ENCODE data around the gene CCDC169.

CCDC169 gene

GRCh38 chr13:36259361-36260137 is 38.1 kb downstream of the CCDC169 start:
- Histone ChIP-seq H3K9me3 (ENCODE audit: control insufficient read depth, insufficient read depth, low read depth, low read length) (no peaks in the 10 kb centered on the region), H3K4me1 (ENCODE audit: control insufficient read depth, insufficient read depth, low read length) (no peaks in the 10 kb centered on the region), H3K4me3 (ENCODE audit: low read depth, low read length) (no peak overlapping the region), H3K27ac (ENCODE audit: extremely low read depth, low read depth, low read length) (no peak overlapping the region), H3K36me3 (ENCODE audit: control insufficient read depth in 2 of 2, insufficient read depth in 1 of 2, low read length in 2 of 2) (no peaks in the 10 kb centered on the region)
- ChIA-PET POLR2A (no interaction called here), CTCF (interaction anchor here (0.6 to 1.0 kb wide), 2 partner anchors 23 to 566 kb away, joined by 3 to 5 read pairs; no protein-coding TSS in a partner anchor)
- no peak for TF ChIP-seq ZNF707 (tag by site-specific recombination; IDR thresholded peaks at IDR 0.05)

- POLR2A ChIA-PET = no interaction called here
- H3K9me3 ChIP-seq (ENCODE audit: control insufficient read depth, insufficient read depth, low read depth, low read length) = no peaks in the 10 kb centered on the region
- H3K27ac ChIP-seq (ENCODE audit: extremely low read depth, low read depth, low read length) = no peak overlapping the region
- TF ChIP-seq OVOL3 (tag by site-specific recombination; IDR thresholded peaks at IDR 0.05) (no peak), OSR2 (tag by site-specific recombination; IDR thresholded peaks at IDR 0.05) (no peak), ZNF266 (tag by site-specific recombination; IDR thresholded peaks at IDR 0.05; ENCODE audit: low read depth) (no peak), PRDM1 (tag by site-specific recombination; IDR thresholded peaks at IDR 0.05) (no peak), PRDM10 (tag by site-specific recombination; IDR thresholded peaks at IDR 0.05) (no peak), ZNF747 (tag by site-specific recombination; IDR thresholded peaks at IDR 0.05) (no peak), SETDB1 (IDR thresholded peaks at IDR 0.05; ENCODE audit: insufficient read length, low read length) (no peak), ZNF26 (tag by site-specific recombination; IDR thresholded peaks at IDR 0.05) (no peak), ZBTB17 (tag by site-specific recombination; IDR thresholded peaks at IDR 0.05) (no peak), ZNF510 (tag by site-specific recombination; IDR thresholded peaks at IDR 0.05; ENCODE audit: insufficient replicate concordance) (no peak), GLI4 (tag by site-specific recombination; IDR thresholded peaks at IDR 0.05) (no peak), ZNF426 (tag by site-specific recombination; IDR thresholded peaks at IDR 0.05) (no peak), ZNF16 (tag by site-specific recombination; IDR thresholded peaks at IDR 0.05; ENCODE audit: low read depth) (no peak), MYNN (tag by site-specific recombination; IDR thresholded peaks at IDR 0.05; ENCODE audit: borderline replicate concordance) (no peak), ZNF221 (tag by site-specific recombination; IDR thresholded peaks at IDR 0.05; ENCODE audit: borderline replicate concordance) (no peak), ZNF791 (tag by site-specific recombination; IDR thresholded peaks at IDR 0.05) (no peak), ZSCAN5A (tag by site-specific recombination; IDR thresholded peaks at IDR 0.05) (no peak)
- H3K36me3 ChIP-seq (ENCODE audit: control insufficient read depth in 2 of 2, insufficient read depth in 1 of 2, low read length in 2 of 2) = no peaks in the 10 kb centered on the region
- H3K4me1 ChIP-seq (ENCODE audit: control insufficient read depth, insufficient read depth, low read length) = no peaks in the 10 kb centered on the region
- H3K4me3 ChIP-seq (ENCODE audit: low read depth, low read length) = no peak overlapping the region
- CTCF ChIA-PET = no interaction called here
These were observed 38.8 kb downstream of the CCDC169 start for GRCh38 chr13:36258831-36259230.
